Neural cell (in vitro differentiated cells): ENCODE data around the gene CCN2. TPM values are rescaled to one million over a fixed set of nuclear protein-coding genes. Genes with fewer than 3 reads are reported as not detected.

ENCODE experiments used
- H2AFZ ChIP-seq: fragments of 200-600, 300-800 bp; sonication (generic), shearing (Covaris generic); 2 replicates; pipeline ENCODE4 v1.6.0; 2014; ENCODE audit warnings: low read depth, mild to moderate bottlenecking, antibody characterized with exemption, low read length, moderate library complexity
- H3F3A ChIP-seq: fragments of 200-600 bp; shearing (Covaris generic); 2 replicates; pipeline ENCODE4 v1.6.1; 2016; ENCODE audit warnings: mild to moderate bottlenecking, moderate library complexity, mixed read lengths, antibody characterized with exemption, low read length; ENCODE audit not compliant: insufficient read depth, poor library complexity, severe bottlenecking
- H3K27ac ChIP-seq: fragments of 200-600, 300-800 bp; sonication (generic), shearing (Covaris generic); 2 replicates; pipeline ENCODE4 v1.5.1; 2014; ENCODE audit warnings: mild to moderate bottlenecking, low read length, moderate library complexity
- H3K27me3 ChIP-seq: fragments of 300-800, 200-600 bp; sonication (generic), shearing (Covaris generic); 2 replicates; pipeline ENCODE4 v1.6.0; 2014; ENCODE audit warnings: mild to moderate bottlenecking, low read depth, low read length, moderate library complexity; ENCODE audit not compliant: insufficient read depth
- H3K36me3 ChIP-seq: fragments of 300-800, 200-600 bp; sonication (generic), shearing (Covaris generic); 2 replicates; pipeline ENCODE4 v1.5.1; 2014; ENCODE audit warnings: mild to moderate bottlenecking, antibody characterized with exemption, low read length, moderate library complexity; ENCODE audit not compliant: insufficient read depth
- H3K4me2 ChIP-seq: fragments of 300-800, 200-600 bp; sonication (generic), shearing (Covaris generic); 2 replicates; pipeline ENCODE4 v1.6.0; 2014; ENCODE audit warnings: mild to moderate bottlenecking, low read length
- H3K4me3 ChIP-seq: fragments of 300-800, 200-600 bp; sonication (generic), shearing (Covaris generic); 2 replicates; pipeline ENCODE4 v1.5.1; 2014; ENCODE audit warnings: mild to moderate bottlenecking, low read length, moderate library complexity
- H3K79me2 ChIP-seq: fragments of 200-600 bp; shearing (Covaris generic); replicated peaks from 2 replicates; pipeline ENCODE4 v1.6.0; 2014; ENCODE audit warnings: mild to moderate bottlenecking, low read length, moderate library complexity; ENCODE audit not compliant: insufficient read depth
- H3K9ac ChIP-seq: fragments of 300-800, 200-600 bp; sonication (generic), shearing (Covaris generic); 2 replicates; pipeline ENCODE4 v1.6.1; 2016; ENCODE audit warnings: mild to moderate bottlenecking, low read length, mixed read lengths
- H3K9me2 ChIP-seq: fragments of 200-600 bp; shearing (Covaris generic); 2 replicates; pipeline ENCODE4 v1.6.1; 2016; ENCODE audit warnings: mild to moderate bottlenecking, low read length, mixed read lengths; ENCODE audit not compliant: insufficient read depth
- H3K9me3 ChIP-seq: fragments of 200-600, 300-800 bp; sonication (generic), shearing (Covaris generic); 2 replicates; pipeline ENCODE4 v1.6.1; 2016; ENCODE audit warnings: mild to moderate bottlenecking, mixed run types, low read length, moderate library complexity, mixed read lengths
- H4K20me1 ChIP-seq: fragments of 200-600 bp; shearing (Covaris generic); 2 replicates; pipeline ENCODE4 v1.6.1; 2016; ENCODE audit warnings: mild to moderate bottlenecking, mixed run types; ENCODE audit not compliant: insufficient read depth
- CTCF ChIP-seq: fragments of 450-650 bp; IDR thresholded peaks from 2 replicates; pipeline ENCODE4 v1.5.1; 2014; ENCODE audit warnings: antibody characterized with exemption, mild to moderate bottlenecking, moderate library complexity; ENCODE audit not compliant: poor library complexity, severe bottlenecking
- EP300 ChIP-seq: fragments of 450-650 bp; conservative IDR thresholded peaks from 2 replicates; pipeline ENCODE4 v1.6.1; 2014; ENCODE audit warnings: antibody characterized with exemption, mild to moderate bottlenecking, moderate library complexity; ENCODE audit not compliant: poor library complexity, severe bottlenecking
- EZH2 ChIP-seq: fragments of 200-600, 300-800 bp; shearing (Covaris generic), sonication (generic); IDR thresholded peaks from 2 replicates; pipeline ENCODE4 v1.6.1; 2014; ENCODE audit warnings: antibody characterized with exemption, low read length, borderline replicate concordance, mild to moderate bottlenecking; ENCODE audit not compliant: insufficient read depth, poor library complexity, severe bottlenecking
- MXI1 ChIP-seq: fragments of 450-650 bp; conservative IDR thresholded peaks from 2 replicates; pipeline ENCODE4 v1.6.1; 2014; ENCODE audit warnings: antibody characterized with exemption, mild to moderate bottlenecking; ENCODE audit not compliant: poor library complexity, severe bottlenecking
- POLR2AphosphoS5 ChIP-seq: IDR thresholded peaks from 2 replicates; pipeline ENCODE4 v1.6.1; 2012
- RAD21 ChIP-seq: fragments of 450-650 bp; conservative IDR thresholded peaks from 2 replicates; pipeline ENCODE4 v1.6.1; 2014; ENCODE audit warnings: antibody characterized with exemption, mild to moderate bottlenecking, moderate library complexity
- REST ChIP-seq: IDR thresholded peaks from 2 replicates; pipeline ENCODE4 v1.6.1; 2012; ENCODE audit warnings: borderline replicate concordance
- SMC3 ChIP-seq: fragments of 450-650 bp; conservative IDR thresholded peaks from 2 replicates; pipeline ENCODE4 v1.6.1; 2014; ENCODE audit warnings: antibody characterized with exemption, mild to moderate bottlenecking, moderate library complexity; ENCODE audit not compliant: poor library complexity
- TAF1 ChIP-seq: IDR thresholded peaks from 2 replicates; pipeline ENCODE4 v1.6.1; 2012; ENCODE audit warnings: low read depth
- polyA plus RNA-seq: library from polyadenylated mRNA; depleted of rRNA; stranded (reverse); fragments of >200 nt; gene quantifications from 2 replicates; pipeline ENCODE4 v1.2.3, GENCODE V29; 2014

CCN2 gene
- polyA plus RNA-seq, 1 donor from 2014 or later: 1.5 TPM

GRCh38 chr6:131949620-131949908, 1.6 kb downstream of the CCN2 start:
- no peaks in the 10 kb centered on the region for H3F3A ChIP-seq
- H3K79me2 ChIP-seq: no peaks in the 10 kb centered on the region
- H3K4me2 ChIP-seq: no peak overlapping the region
- H2AFZ ChIP-seq: no peak overlapping the region
- no peaks in the 10 kb centered on the region for H3K9me2 ChIP-seq
- TF ChIP-seq EP300: no peak
- H3K27me3 ChIP-seq: peaks cover 11% of the 10 kb centered on the region
- H3K9me3 ChIP-seq: no peaks in the 10 kb centered on the region
- H3K9ac ChIP-seq: no peak overlapping the region
- no peak overlapping the region for H3K27ac ChIP-seq
- no peaks in the 10 kb centered on the region for H3K36me3 ChIP-seq
- no peaks in the 10 kb centered on the region for H4K20me1 ChIP-seq
- no peak overlapping the region for H3K4me3 ChIP-seq

GRCh38 chr6:131948692-131949619, 2.2 kb downstream of the CCN2 start:
- Histone ChIP-seq H3K4me3 (peak overlapping the region; percentile 7), H3K36me3 (no peaks in the 10 kb centered on the region), H3K27ac (no peak overlapping the region), H3K9me3 (no peaks in the 10 kb centered on the region), H4K20me1 (no peaks in the 10 kb centered on the region), H3F3A (no peaks in the 10 kb centered on the region), H2AFZ (no peak overlapping the region), H3K79me2 (no peaks in the 10 kb centered on the region), H3K4me2 (no peak overlapping the region), H3K27me3 (peaks cover 11% of the 10 kb centered on the region), H3K9me2 (no peaks in the 10 kb centered on the region), H3K9ac (no peak overlapping the region)
- TF ChIP-seq SMC3 (no peak), EZH2 (no peak), TAF1 (no peak), REST (no peak), RAD21 (no peak), EP300 (no peak), MXI1 (no peak), POLR2AphosphoS5 (no peak), CTCF (no peak)
